Activated CD8-positive, alpha-beta memory T cell treated with anti-CD3 and anti-CD28 coated beads for 48 hours (primary cell): Measurements from ENCODE around the gene ZFYVE27.
A peak's percentile ranks its signal among the peaks of the same experiment; 100 is the strongest.

ENCODE experiments used
- DNase-seq, 3 experiments: peaks; one replicate each; pipeline ENCODE4 v3.0.0-alpha.2; 2020; ENCODE audit warnings: low read depth in 2 of 3, low spot score in 2 of 3

The ZFYVE27 gene

DNA sequence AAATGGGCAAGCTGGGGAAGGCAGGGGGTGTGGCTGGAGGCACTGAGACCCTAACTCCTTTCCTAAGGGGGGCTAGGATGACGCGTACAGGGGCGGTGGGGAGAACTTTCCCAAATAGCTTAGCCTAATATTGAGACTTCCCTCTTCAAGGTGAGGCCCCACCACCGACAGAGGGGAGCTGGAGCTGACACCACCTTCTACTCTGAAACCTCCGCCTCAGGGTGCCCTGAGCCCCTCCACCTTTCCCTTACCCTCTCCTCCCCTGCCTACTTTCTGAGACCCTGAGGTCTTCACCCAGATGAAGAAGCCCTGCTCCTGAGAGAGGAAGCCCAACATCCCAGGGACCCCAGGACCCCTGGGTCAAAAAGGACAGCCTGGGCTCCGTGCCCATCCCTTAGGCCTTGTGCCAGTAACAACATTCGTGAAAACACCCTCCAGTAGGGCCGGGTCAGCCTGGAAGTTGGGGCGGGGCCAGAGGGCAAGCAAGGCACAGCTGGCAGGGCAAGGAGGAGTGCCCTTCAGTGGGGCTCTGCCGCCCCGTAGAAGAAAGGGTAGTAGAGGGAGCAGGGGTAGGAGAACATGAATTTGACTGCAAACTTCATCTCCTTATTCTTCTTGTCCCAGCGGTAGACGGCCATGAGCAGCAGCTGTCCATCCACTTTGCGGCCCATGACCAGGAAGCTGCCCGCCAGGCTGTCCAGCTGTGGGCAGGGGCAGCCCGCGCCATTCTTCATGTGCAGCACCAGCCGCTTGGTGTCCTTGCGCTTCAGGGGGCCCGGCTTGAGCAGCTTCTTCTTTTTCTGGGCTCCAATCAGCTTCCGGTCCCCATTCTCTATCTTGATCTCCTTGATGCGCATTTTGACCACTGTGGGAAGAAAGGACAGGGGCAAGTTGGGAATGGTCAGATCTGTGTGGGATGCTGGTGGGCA, 30.3 kb downstream of the ZFYVE27 start:
- no peak for DNase-seq

DNA sequence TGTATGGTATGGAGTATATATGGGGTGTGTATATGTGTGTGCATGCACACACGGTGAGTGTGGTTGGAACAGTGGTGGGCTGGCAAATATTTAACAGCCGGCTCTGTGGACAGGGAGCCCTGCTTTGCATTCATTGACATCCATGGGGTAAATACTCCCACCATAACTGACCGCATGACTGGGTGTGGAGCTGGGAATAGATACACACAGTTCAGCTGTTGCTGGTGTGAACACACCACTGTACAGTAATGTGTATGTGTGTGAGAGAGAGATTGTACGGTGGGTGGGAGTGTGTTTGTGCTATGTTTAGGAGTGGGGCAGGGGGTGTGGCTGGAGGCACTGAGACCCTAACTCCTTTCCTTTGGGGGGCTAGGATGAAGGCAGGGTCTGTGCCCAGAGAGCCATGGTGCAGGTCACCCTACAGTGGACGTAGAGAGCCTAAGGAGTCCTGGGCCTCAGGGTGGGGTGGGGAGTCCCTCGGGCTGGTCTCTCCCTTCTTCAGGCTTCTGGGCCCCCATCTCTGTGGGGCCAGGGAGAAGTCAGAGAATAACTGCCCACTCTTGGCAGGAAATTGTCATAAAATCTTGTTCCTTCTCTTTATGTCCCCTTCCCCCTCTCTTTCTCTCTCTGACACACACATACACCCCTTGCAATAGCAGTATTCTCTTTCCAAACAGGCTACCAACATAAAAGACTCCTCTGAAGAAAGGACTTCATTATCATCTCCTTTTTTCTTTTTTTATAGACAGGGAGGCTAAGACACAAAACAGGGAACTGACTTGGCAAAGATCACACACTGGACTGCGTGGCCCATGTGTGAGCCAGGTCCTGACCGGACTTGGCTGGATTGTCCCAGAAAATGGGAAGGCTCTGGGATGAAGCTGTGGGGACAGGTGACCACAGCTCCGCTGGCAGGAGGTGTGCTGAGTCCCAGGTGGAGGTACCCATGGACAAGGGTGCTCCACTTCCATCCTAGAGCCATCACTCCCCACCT, 31.7 kb downstream of the ZFYVE27 start:
- no peak for DNase-seq

GRCh38 chr10:97770255-97770654, 33.3 kb downstream of the ZFYVE27 start:
- DNase-seq: no peak

GRCh38 chr10:97771055-97771891, 34.3 kb downstream of the ZFYVE27 start:
- DNase-seq: no peak

- DNase-seq: no peak
Measured at GRCh38 chr10:97771913-97772823, 35.2 kb downstream of the ZFYVE27 start, which contains the start of gene SFRP5. Gene SFRP5 (minus strand): TSS chr10:97771999. CDS start chr10:97771833, 166 bp downstream.

DNA sequence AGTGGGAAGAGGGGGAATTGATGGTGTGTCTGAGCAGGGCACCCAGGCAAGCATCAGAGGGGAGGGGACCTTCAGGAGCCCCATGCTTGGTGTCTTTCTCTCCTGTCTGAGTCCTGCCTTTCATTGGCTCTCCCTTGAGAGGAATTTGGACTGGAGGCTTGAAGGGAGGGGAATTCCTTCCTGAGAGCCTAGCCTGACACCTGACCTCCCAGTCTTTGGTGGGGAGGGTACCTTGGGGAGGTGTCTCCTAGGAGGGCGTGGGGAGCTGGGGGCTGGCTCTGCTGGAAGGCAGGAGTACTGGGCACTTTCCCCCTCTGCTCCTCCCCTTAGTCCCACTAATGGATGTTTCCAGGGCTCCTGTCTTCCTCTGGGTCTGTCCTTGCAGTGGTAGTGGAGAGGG, 36.2 kb downstream of the ZFYVE27 start:
- DNase-seq: no peak

GRCh38 chr10:97774811-97775294, 37.9 kb downstream of the ZFYVE27 start:
- no peak for DNase-seq

DNA sequence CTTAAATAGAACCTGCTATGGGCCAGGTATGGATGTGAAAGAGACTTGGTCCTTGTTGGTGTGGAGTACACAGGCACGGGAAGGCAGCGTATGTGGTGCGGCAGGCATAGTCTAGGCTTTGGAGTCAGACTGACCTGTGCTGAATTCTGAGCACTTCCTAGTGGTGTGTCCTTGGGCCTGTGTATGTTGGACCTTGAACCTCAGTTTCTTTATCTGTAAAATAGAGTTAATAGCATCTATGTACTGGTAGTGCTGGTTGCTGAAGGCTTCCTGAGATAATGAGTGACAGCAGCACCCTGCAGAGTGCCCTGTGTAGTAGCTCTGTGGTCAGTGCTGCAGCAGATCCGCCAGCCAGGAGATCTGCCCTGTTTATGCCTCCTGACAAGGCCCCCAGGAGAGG, 40.2 kb downstream of the ZFYVE27 start:
- no peak for DNase-seq

GRCh38 chr10:97778452-97779302, 41.7 kb downstream of the ZFYVE27 start:
- no peak for DNase-seq

DNA sequence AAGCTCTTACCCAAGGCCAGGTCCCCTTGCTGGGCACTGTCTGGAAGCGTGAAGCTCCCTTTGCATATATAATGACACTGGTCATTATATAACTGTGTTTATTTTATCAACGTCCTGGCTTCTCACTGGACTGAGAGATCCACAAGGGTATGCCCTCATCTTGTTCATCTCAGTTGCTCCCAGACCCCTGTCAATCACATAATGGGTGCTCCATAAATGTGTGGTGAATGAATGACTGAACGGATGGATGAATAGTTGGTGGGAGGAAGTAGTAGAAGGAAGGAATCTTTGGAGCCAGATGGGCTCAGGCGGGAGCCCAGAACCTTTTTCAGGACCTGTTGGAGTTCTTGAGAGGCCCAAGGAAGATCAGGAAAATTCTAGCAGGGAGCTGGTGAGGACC, 42.6 kb downstream of the ZFYVE27 start:
- no peak for DNase-seq

DNA sequence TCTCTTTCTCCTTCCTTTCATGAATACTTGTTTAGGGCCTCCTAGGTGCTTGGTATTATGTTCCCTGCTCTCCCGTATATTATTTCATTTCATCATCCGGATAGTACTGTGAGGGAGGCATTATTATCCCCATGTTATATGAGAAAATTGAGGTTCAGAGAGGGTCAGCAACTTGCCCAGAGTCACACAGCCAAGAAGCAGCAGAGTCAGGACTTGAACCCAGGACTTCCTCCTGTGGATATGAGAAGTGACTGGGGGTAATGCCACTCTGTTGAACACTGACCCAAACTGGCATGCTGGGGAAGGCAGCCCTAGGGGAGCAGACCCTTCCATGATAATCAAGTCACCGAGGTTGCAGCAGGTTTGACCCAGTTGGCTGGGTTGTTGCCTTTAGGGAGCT, 43.0 kb downstream of the ZFYVE27 start:
- DNase-seq: no peak

GRCh38 chr10:97780841-97781617, 44.1 kb downstream of the ZFYVE27 start:
- DNase-seq: no peak

DNA sequence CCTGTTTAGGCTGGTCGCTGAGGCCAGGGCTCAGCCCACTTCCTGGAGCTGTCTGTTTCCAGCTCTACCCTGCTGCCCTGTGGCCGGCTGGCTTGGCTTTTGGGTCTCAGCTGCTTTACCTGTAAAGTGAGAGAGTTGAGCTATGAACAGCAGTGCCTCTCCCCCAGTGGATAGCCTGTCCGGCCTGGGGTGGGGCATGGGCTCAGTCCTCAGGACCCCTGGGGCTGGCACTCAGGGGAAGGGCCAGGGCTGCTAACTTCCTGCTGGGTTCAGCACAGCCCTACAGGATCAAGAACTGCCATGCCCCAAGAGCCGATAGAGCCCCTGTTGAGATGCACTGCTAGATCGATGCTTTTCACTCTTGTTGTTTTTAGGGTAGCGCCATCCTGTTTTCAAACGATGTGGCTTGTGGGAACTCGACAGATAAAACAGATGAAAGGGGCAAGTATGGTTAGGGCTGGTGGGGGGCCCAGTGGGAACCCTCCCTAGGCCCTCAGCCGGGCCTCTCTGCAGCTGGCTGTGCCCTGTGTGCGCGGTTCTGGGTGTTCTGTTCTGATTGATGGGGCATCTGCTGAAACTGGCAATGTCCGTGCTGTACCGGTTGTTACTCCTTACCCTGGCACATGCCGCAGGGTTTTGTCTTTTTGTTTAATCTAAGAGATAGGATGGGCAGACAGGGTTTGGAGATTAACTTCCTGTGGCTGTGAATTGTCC, 44.8 kb downstream of the ZFYVE27 start:
- DNase-seq: peak in 1 of 3 experiments; percentile 27

- no peak for DNase-seq
Measured at GRCh38 chr10:97782455-97783228, 45.7 kb downstream of the ZFYVE27 start.

DNA sequence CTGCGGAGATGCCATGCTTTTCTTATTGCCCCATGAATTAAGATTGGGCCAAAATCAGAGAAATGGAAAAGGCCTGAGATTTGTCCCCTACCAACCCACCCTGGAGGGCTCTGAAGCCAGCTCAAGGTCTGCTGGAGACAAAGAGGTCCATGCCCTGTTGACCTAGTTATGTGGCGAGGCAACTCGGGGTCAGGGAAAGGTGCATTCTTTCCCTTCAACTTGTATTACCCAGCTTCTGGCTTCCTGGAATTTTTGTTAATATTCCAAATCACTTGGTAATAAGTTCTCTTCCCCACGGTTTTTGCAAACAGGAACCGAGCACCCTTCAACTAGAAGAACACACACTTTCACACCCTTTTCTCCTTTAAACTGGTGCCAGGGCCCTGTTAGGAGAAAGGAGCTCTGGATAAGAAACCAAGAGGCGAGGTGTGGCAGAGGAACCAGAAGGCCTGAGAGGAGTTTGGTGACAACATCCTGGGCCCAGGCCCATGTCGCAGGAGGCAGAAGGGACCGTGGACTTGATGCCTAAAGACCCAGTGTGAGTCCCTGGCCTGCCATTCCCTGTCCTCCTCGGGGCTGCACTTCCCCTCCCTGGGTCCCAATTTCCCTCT, 47.4 kb downstream of the ZFYVE27 start:
- no peak for DNase-seq

- no peak for DNase-seq
Measured at GRCh38 chr10:97785231-97785630, 48.3 kb downstream of the ZFYVE27 start.
